ENCODE measurements around the gene FRMD5. TPM values are rescaled to one million over a fixed set of nuclear protein-coding genes. Genes with fewer than 3 reads are reported as not detected.
A peak's percentile ranks its signal among the peaks of the same experiment; 100 is the strongest.

The FRMD5 gene
- total RNA-seq, 1 experiment from 2014 or later, result 0.98 TPM

GRCh38 chr15:43942194-43942593 lies 252.9 kb downstream of the FRMD5 start:
- H3K27me3 Mint-ChIP-seq (ENCODE audit: insufficient read depth, unreplicated experiment), result no peaks in the 10 kb centered on the region
- no peak for DNase-seq (ENCODE audit: unreplicated experiment)
- CTCF ChIA-PET, result interaction anchor here (0.7 kb wide), 1 partner anchor 124 kb away, joined by 3 read pairs; no protein-coding TSS in a partner anchor
- intact Hi-C loops (cut with micrococcal nuclease), result no loop called here
- no peaks in the 10 kb centered on the region for H3K9me3 Mint-ChIP-seq (ENCODE audit: unreplicated experiment)
- no peaks in the 10 kb centered on the region for H3K4me1 Mint-ChIP-seq (ENCODE audit: insufficient read depth, unreplicated experiment)
- no TSS peak for BruUV-seq (replicated peaks)
- TF ChIP-seq, protein P1, sequence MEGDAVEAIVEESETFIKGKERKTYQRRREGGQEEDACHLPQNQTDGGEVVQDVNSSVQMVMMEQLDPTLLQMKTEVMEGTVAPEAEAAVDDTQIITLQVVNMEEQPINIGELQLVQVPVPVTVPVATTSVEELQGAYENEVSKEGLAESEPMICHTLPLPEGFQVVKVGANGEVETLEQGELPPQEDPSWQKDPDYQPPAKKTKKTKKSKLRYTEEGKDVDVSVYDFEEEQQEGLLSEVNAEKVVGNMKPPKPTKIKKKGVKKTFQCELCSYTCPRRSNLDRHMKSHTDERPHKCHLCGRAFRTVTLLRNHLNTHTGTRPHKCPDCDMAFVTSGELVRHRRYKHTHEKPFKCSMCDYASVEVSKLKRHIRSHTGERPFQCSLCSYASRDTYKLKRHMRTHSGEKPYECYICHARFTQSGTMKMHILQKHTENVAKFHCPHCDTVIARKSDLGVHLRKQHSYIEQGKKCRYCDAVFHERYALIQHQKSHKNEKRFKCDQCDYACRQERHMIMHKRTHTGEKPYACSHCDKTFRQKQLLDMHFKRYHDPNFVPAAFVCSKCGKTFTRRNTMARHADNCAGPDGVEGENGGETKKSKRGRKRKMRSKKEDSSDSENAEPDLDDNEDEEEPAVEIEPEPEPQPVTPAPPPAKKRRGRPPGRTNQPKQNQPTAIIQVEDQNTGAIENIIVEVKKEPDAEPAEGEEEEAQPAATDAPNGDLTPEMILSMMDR (IDR thresholded peaks at IDR 0.05; ENCODE audit: unreplicated experiment), result no peak
- H3K4me3 Mint-ChIP-seq (ENCODE audit: unreplicated experiment), result no peak overlapping the region
- H3K27ac Mint-ChIP-seq (ENCODE audit: low read depth, unreplicated experiment), result no peak overlapping the region
- H3K36me3 Mint-ChIP-seq (ENCODE audit: insufficient read depth, unreplicated experiment), result no peaks in the 10 kb centered on the region
- POLR2A ChIA-PET, result no interaction called here

DNA sequence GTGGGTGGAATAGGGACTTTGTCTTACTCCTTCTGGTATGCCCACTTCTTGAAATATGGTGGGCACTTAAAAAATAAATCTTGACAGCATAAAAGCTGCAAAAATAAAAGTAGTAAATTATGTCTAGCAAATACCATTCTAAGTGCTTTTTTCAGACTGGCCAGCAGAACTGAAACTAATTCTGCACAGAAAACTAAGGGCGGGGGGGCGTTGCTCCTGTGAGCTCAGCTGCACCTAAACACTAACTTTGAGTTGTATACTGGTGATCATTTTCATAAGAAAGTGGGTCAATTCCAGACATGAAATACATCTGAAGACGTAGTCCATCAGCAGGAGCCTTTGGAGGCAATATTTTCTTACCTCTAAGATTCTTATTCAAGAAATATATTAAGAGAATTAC lies 253.5 kb downstream of the FRMD5 start:
- H3K27me3 Mint-ChIP-seq (ENCODE audit: insufficient read depth, unreplicated experiment), result no peaks in the 10 kb centered on the region
- no TSS peak for BruUV-seq (replicated peaks)
- CTCF ChIA-PET, result no interaction called here

GRCh38 chr15:43941071-43941470 lies 254.0 kb downstream of the FRMD5 start:
- Mint-ChIP-seq H3K27me3 (ENCODE audit: insufficient read depth, unreplicated experiment) (no peaks in the 10 kb centered on the region), H3K4me1 (ENCODE audit: insufficient read depth, unreplicated experiment) (no peaks in the 10 kb centered on the region), H3K27ac (ENCODE audit: low read depth, unreplicated experiment) (no peak overlapping the region), H3K4me3 (ENCODE audit: unreplicated experiment) (no peak overlapping the region), H3K36me3 (ENCODE audit: insufficient read depth, unreplicated experiment) (no peaks in the 10 kb centered on the region), H3K9me3 (ENCODE audit: unreplicated experiment) (no peaks in the 10 kb centered on the region)
- no TSS peak for BruUV-seq (replicated peaks)
- DNase-seq (ENCODE audit: unreplicated experiment), result no peak
- CTCF ChIA-PET, result interaction anchor here (0.9 to 1.2 kb wide), 2 partner anchors 13 to 125 kb away, joined by 3 to 5 read pairs; no protein-coding TSS in a partner anchor
- intact Hi-C loops (cut with micrococcal nuclease), result no loop called here
- POLR2A ChIA-PET, result no interaction called here
- TF ChIP-seq, protein P1 (IDR thresholded peaks at IDR 0.05; ENCODE audit: unreplicated experiment), result no peak

More for the DNA sequence above, 253.5 kb downstream of the FRMD5 start:
- Mint-ChIP-seq H3K4me1 (ENCODE audit: insufficient read depth, unreplicated experiment) (no peaks in the 10 kb centered on the region), H3K4me3 (ENCODE audit: unreplicated experiment) (no peak overlapping the region), H3K9me3 (ENCODE audit: unreplicated experiment) (no peaks in the 10 kb centered on the region), H3K36me3 (ENCODE audit: insufficient read depth, unreplicated experiment) (no peaks in the 10 kb centered on the region), H3K27ac (ENCODE audit: low read depth, unreplicated experiment) (no peak overlapping the region)
- DNase-seq (ENCODE audit: unreplicated experiment), result no peak
- TF ChIP-seq, protein P1 (IDR thresholded peaks at IDR 0.05; ENCODE audit: unreplicated experiment), result no peak
- POLR2A ChIA-PET, result no interaction called here
- intact Hi-C loops (cut with micrococcal nuclease), result no loop called here

- no TSS peak for BruUV-seq (replicated peaks)
- ChIA-PET CTCF (interaction anchor here (0.6 to 1.2 kb wide), 8 partner anchors 9 to 190 kb away, joined by 3 to 9 read pairs (median 4); no protein-coding TSS in a partner anchor), POLR2A (interaction anchor here (0.7 to 0.8 kb wide), 2 partner anchors 21 to 268 kb away, joined by 3 read pairs; no protein-coding TSS in a partner anchor)
- Mint-ChIP-seq H3K4me3 (ENCODE audit: unreplicated experiment) (no peak overlapping the region), H3K9me3 (ENCODE audit: unreplicated experiment) (no peaks in the 10 kb centered on the region), H3K27me3 (ENCODE audit: insufficient read depth, unreplicated experiment) (no peaks in the 10 kb centered on the region), H3K36me3 (ENCODE audit: insufficient read depth, unreplicated experiment) (no peaks in the 10 kb centered on the region), H3K27ac (ENCODE audit: low read depth, unreplicated experiment) (no peak overlapping the region), H3K4me1 (ENCODE audit: insufficient read depth, unreplicated experiment) (no peaks in the 10 kb centered on the region)
- intact Hi-C loops (cut with micrococcal nuclease), result loop anchor here (1.0 to 5.0 kb wide), 4 partner anchors 37 to 280 kb away; no protein-coding TSS in a partner anchor
- TF ChIP-seq, protein P1 (IDR thresholded peaks at IDR 0.05; ENCODE audit: unreplicated experiment), result peak; percentile 68
- peak; percentile 47 for DNase-seq (ENCODE audit: unreplicated experiment)
Measured at GRCh38 chr15:43939070-43939469, 256.0 kb downstream of the FRMD5 start.

Data from MCF 10A (cell line).